Stimulated activated CD4-positive, alpha-beta T cell treated with anti-CD3 and anti-CD28 coated beads, Interleukin-1b, Interleukin-23, amount 100 ng/mL, for 1 hour (primary cell): Measurements from ENCODE around the gene DUOX2.
"Not testable (repeated sequence)": the region's sequence is repeated elsewhere in the genome, so short reads cannot be mapped to it uniquely, and the experiment has no call there.

Experiments
- DNase-seq, 2 donors: peaks; one replicate each; pipeline ENCODE4 v3.0.0-alpha.2; 2020; ENCODE audit warnings: low read depth in 2 of 2

DUOX2 gene

DNA sequence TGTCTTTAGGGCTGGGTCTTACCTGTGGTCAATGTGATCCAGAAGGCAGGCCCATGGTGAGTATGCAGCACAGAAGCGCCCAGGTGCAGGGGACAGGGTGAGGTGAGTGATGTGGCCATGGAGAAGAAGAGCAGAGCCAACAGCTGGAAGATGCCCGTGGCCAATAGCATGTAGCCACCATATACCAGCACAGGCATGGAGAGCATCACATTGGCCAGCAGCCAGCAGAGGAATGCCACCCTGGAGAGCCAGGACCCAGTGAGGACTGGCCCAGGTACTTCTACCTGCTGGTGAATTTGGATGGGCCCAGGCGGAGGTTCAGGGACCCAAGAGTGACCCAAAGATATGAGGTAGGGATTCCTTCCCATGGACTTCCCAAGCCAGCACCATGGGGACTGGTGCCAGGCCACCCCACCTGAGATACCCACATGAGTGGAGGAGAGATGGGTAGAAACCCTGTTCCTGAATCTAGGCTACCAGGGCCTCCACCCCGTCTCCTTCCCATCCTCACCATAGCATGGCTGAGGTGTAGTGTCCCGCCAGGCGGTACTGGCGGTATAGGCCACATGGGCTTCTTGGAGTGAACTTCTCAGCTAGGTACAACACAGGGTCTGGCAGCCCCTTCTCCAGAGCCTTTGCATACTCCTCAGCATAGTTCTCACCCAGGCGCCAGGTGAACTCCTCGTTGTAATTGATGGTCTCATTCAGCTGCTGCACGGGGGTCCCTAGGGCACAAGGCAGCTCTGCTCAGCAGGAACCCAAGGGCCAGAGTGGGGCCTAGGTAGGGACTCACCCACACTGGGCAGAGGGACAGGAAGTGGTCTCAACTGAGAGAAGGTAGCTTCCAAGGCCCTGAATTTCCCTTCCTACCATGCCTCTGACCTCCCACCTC is 6.4 kb upstream of the DUOX2 start:
- no peak for DNase-seq

- DNase-seq: no peak
These were observed 5.0 kb upstream of the DUOX2 start for GRCh38 chr15:45118996-45119395.

DNA sequence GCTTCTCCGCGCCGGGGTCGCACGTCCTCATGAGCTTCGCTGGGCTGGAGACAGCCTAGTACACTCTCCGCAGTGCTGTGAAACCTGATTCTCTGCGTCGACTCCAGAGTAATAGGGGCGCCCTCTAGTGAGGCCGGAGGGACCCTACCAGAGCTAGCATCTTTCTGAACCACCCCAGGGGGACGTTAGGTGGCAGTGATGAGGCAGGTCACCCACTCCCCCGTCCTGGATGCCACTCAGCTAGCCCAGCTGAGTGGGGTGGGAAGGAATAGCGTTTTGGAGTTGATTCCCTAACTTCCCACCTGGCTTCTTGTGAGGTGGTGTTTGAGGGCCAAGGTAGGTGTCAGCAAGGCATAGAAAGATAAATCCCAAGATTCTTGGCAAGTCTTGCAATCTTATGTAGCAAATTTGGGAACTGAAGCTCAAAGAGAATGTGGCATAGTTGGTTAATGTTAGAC is 4.2 kb upstream of the DUOX2 start:
- DNase-seq: peak; percentile 62 to 77

- DNase-seq: no peak
These were observed 3.5 kb upstream of the DUOX2 start for GRCh38 chr15:45117308-45118130.

DNA sequence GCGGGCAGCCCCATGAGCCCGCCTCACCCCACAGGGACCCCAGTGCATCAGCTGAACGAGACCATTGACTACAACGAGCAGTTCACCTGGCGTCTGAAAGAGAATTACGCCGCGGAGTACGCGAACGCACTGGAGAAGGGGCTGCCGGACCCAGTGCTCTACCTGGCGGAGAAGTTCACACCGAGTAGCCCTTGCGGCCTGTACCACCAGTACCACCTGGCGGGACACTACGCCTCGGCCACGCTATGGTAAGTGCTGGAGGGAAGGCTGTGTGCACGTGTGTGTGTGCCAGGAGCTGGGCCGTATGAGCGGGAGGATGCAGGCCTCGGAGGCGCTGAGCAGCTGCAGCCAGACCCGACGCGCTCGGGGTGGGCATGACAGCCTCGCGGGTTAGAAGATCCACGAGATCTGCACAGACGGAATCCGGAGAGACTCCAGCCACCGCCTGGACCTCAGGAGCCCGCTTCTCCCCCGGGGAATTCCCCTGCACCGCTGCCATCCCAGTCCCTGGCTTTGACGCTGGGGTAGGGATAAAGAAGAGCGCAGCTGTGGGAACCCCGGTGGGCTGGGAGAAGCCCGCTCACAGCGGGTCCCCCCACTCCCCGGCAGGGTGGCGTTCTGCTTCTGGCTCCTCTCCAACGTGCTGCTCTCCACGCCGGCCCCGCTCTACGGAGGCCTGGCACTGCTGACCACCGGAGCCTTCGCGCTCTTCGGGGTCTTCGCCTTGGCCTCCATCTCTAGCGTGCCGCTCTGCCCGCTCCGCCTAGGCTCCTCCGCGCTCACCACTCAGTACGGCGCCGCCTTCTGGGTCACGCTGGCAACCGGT is 2.7 kb upstream of the DUOX2 start:
- DNase-seq: no peak

DNA sequence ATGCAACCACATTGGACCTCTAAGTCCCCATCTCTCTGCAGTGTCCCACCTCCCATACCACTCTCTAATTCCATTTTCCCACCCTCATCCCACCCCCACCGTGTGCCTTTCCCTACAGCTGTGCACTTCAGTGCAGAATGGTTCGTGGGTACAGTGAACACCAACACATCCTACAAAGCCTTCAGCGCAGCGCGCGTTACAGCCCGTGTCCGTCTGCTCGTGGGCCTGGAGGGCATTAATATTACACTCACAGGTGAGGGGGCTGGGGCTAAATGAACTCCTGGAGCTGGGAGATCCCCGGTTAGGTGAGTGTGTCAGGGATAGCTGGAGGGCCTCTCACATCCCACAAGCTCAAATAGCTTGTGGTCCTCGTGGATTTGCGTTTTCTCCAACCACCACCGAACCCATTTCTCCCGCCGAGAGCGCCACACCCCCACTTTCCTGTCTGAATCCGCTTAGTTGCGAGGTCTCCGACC is 2.1 kb upstream of the DUOX2 start:
- no peak for DNase-seq

GRCh38 chr15:45115312-45115820 is 1.4 kb upstream of the DUOX2 start:
- no peak for DNase-seq

GRCh38 chr15:45114751-45115085 is 746 bp upstream of the DUOX2 start:
- DNase-seq: no peak

DNA sequence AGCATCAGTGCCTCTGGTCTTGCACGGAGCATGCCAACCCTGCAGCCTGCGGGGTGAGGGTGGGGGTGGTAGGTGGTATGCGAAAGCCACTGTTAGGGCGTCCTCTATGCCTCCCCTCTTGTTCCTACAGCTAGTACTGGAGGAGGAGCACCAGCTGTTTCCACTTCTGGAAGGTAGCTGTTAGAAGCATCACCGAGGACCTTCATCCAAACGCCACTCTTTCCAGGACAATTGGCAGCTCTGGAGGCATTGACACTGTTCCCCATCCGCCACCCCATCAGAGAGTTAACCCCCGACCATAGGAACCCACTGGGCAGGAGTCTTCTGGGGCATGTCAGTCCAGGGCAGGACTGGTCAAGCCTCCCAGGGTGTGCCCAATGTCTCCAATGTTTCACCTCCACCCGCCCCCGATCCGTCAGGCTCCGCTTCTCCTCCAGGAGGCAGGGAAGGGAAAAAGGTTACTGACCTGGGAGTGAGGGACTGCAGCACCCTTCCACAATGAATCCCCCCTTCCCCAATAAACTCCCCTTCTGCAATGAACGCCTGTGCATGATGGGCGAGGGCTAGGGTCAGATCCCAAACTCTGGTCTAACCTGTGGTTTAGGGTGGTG is 487 bp downstream of the DUOX2 start:
- DNase-seq: no peak

DNA sequence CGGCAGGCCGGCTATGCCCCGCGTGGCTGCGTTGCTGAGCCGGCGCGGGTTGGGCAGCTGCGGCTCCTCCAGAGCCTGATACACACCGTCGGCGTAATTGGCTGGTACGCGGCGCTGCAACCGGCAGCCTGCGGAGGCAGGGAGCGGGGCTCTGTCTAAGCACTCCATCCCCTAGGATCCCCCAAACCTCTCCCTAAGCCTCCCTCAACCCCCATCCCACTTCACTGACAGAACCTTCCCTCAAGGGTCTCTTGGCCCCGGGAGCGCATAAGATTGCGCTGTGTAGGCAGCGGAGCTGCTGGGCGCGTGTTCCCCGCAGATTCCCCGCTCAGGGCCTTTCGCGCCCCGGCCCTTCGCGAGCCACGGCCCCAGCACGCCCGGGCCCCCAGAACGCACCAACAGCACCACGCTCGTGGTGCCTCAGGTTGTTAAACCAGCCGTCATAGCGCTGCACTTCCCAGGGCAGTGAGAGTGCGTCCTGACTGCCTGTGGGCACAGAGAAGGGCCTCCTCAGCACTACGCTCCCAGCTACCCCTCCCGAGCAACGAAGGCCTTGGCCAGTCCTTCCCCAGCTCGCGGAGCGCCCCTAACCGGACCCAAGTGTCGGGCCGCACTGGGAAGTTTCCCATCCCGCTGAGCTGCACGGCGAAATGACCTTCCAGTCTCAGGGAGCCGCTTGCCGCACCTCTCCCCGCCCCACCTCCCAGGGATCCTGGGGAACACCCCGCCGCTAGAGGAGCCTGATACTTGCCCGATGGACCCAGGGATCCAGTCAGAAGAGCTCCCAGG is 1.2 kb downstream of the DUOX2 start:
- no peak for DNase-seq

DNA sequence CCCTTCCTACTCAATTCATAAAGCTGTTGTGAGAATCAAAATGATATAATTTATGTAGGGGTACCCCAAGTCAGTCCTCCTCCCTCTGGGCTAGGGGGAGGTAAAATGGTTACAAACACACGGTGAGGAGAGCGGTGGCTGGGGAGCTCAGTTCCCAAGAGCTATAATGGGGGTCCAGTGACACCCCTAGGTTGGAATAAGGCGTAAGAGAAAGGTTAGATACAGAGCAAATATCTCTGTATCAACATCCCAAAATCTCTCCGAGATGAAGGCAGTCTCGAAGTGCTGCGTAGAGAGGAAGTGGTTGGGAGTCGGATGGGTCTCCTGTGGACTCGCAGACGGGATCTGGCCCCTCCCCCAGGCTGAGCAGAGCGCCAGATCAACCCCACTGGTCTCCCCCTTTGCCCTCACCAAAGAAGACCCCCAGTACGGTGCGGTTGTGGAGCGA is 1.8 kb downstream of the DUOX2 start:
- no peak for DNase-seq

- no peak for DNase-seq
These were observed 2.4 kb downstream of the DUOX2 start for GRCh38 chr15:45111390-45112142.

GRCh38 chr15:45110256-45110820 is 3.6 kb downstream of the DUOX2 start:
- no peak for DNase-seq

- no peak for DNase-seq
These were observed 5.9 kb downstream of the DUOX2 start for GRCh38 chr15:45107941-45108630.

DNA sequence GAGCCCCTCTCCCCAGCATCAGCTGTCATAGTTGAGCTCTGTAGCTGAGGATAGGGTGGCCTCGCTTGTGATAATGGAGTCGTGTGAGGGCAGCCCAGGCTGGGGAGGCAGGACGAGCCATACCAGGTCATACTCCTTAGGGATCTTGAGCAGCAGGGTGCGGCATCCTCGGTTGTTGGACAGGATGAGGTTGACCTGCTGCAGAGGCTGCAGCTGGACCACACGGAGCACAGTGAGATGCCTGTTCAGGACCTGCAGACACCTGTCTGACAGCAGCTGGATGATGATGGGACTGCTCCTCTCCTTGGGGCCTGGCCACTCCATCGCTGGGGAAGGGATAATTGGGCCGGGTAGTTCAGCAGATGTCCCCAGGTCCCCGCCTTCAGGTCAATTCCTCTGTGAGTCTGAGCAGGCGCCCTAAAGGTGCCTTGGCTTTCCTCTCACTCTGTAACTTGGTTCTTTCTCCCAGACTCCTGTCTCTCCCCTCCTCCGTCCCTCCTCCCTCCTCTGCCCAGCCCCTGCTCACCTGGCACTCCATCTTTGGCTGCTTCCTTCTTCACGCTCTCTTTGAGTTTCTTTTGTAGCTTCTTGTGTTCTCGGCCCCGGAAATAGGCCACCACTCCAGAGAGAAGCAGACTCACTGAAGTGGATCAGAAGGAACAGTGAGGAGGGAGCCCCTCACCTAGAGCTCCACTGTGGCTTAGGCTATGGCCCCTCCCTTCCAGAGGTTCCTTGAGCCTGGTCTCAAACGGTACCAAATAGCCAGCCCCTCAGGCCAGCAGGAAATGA is 7.8 kb downstream of the DUOX2 start:
- DNase-seq: no peak

DNA sequence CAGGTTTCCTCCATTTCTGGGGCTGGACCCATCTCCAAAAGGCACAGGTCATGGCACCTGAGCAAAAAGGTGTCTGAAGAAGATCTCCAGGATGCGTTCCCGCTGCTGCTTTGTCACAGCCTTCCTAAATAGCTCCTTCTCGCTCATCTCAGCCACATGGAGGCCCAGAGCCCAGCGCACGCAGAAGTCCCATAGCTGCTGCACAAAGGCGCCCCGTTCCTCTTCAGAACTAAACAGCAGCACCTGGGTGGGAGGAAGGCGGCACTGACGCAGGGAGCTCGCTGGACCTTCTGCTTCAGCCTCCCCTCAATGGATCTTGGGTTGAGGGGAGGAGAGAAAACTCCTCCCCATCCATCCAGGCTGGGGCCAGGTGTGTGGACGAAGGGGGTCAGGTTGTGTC is 8.4 kb downstream of the DUOX2 start:
- DNase-seq: no peak

DNA sequence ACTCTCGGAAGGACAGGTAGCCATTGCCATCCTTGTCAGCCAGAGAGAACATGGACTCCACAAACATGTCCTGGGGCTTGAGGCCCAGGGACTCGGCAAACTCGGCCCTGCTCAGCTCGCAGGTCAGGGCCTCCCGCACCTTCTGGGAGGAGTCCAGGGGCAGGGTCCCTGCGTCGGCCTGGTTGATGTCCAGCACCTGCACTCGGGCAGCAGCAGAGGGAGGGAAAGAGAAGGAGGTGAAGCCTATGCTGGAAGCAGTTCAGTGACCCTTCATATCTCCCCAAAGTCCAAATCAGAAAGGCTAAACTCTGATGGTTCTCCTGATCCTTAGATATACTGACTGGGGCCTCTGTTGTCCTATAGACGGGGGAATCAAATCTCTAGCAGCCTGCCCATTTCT is 9.8 kb downstream of the DUOX2 start:
- not testable (repeated sequence) for DNase-seq

GRCh38 chr15:45102226-45102625 is 11.7 kb downstream of the DUOX2 start:
- no peak for DNase-seq
